IMR-90 (cell line): ENCODE data around the gene DAB1. TPM values are rescaled to one million over a fixed set of nuclear protein-coding genes. Genes with fewer than 3 reads are reported as not detected.

Source experiments
- ATAC-seq: fragments of 200-7000 bp; cut with Tn5 transposase; 2 replicates; pipeline ENCODE4 v1.9.1; 2020; ENCODE audit warnings: low read depth, mild to moderate bottlenecking, moderate library complexity
- BruUV-seq: library from RNA; stranded (reverse); fragments of 400-500 nt; replicated peaks from 2 replicates; lab custom pipeline; 2021; lab: Mats Ljungman, UMichigan
- CTCF ChIA-PET: fragments of 300-600 bp; formaldehyde crosslinking; extraction: SDS; loops from one replicate; lab custom pipeline; 2021; ENCODE audit warnings: antibody characterized with exemption; lab: Yijun Ruan, JAX
- POLR2A ChIA-PET: fragments of 300-600 bp; sonication (Branson Sonifier 250); formaldehyde crosslinking; loops from one replicate; lab custom pipeline; 2022; ENCODE audit warnings: antibody characterized with exemption; ENCODE audit not compliant: unreplicated experiment; lab: Charles Lee
- DNase-seq: peaks from one replicate; pipeline ENCODE4 v3.0.0; 2013
- H2AFZ ChIP-seq: replicated peaks from 2 replicates; pipeline ENCODE3; 2013; ENCODE audit warnings: low read length, mild to moderate bottlenecking; ENCODE audit not compliant: poor library complexity
- H2AK5ac ChIP-seq: 2 replicates; pipeline ENCODE4 v1.6.1; 2013; ENCODE audit warnings: low read depth, low read length, inconsistent platforms
- H2AK9ac ChIP-seq: replicated peaks from 2 replicates; pipeline ENCODE3; 2013; ENCODE audit warnings: mild to moderate bottlenecking, low read depth, low read length, moderate library complexity; ENCODE audit not compliant: poor library complexity
- H2BK120ac ChIP-seq: 2 replicates; pipeline ENCODE4 v1.6.1; 2013; ENCODE audit warnings: low read depth, low read length, inconsistent platforms
- H2BK15ac ChIP-seq: 3 replicates; pipeline ENCODE4 v1.6.1; 2013; ENCODE audit warnings: low read depth, low read length, inconsistent platforms
- H2BK20ac ChIP-seq: 2 replicates; pipeline ENCODE4 v1.6.1; 2013; ENCODE audit warnings: low read depth, mild to moderate bottlenecking, inconsistent platforms, low read length, moderate library complexity
- H2BK5ac ChIP-seq: 2 replicates; pipeline ENCODE4 v1.6.1; 2013; ENCODE audit warnings: mild to moderate bottlenecking, low read depth, low read length, inconsistent platforms; ENCODE audit not compliant: poor library complexity, severe bottlenecking
- H3K14ac ChIP-seq: replicated peaks from 2 replicates; pipeline ENCODE4 v1.6.1; 2013; ENCODE audit warnings: low read depth, low read length, inconsistent platforms
- H3K18ac ChIP-seq: 2 replicates; pipeline ENCODE4 v1.6.1; 2013; ENCODE audit warnings: low read depth, low read length, control low read depth
- H3K23ac ChIP-seq: 2 replicates; pipeline ENCODE4 v1.6.1; 2013; ENCODE audit warnings: low read depth, low read length, inconsistent platforms
- H3K27ac ChIP-seq: 2 replicates; pipeline ENCODE4 v1.5.1; 2013; ENCODE audit warnings: mild to moderate bottlenecking, control low read depth, low read length; ENCODE audit not compliant: insufficient read depth
- H3K27me3 ChIP-seq: 2 replicates; pipeline ENCODE4 v1.6.1; 2013; ENCODE audit warnings: low read length; ENCODE audit not compliant: control insufficient read depth, insufficient read depth
- H3K36me3 ChIP-seq: 2 replicates; pipeline ENCODE4 v1.6.1; 2013; ENCODE audit warnings: low read length, mixed read lengths; ENCODE audit not compliant: control insufficient read depth, insufficient read depth
- H3K4ac ChIP-seq: 2 replicates; pipeline ENCODE4 v1.6.1; 2013; ENCODE audit warnings: low read depth, low read length, inconsistent platforms
- H3K4me1 ChIP-seq: 2 replicates; pipeline ENCODE4 v1.6.1; 2013; ENCODE audit warnings: low read length, mixed read lengths; ENCODE audit not compliant: control insufficient read depth, insufficient read depth
- H3K4me2 ChIP-seq: 2 replicates; pipeline ENCODE4 v1.6.1; 2013; ENCODE audit warnings: low read depth, mild to moderate bottlenecking, control low read depth, low read length, moderate library complexity
- H3K4me3 ChIP-seq: 2 replicates; pipeline ENCODE4 v1.5.1; 2013; ENCODE audit warnings: low read depth, mild to moderate bottlenecking, control low read depth, low read length, moderate library complexity; ENCODE audit not compliant: insufficient read depth
- H3K56ac ChIP-seq: 2 replicates; pipeline ENCODE4 v1.6.1; 2013; ENCODE audit warnings: low read length, inconsistent platforms; ENCODE audit not compliant: insufficient read depth; ENCODE audit errors: extremely low read depth
- H3K79me1 ChIP-seq, 2 experiments: 2 replicates each; pipeline ENCODE4 v1.6.1; 2013; ENCODE audit warnings: low read length in 2 of 2, inconsistent platforms in 1 of 2, low read depth in 1 of 2
- H3K9ac ChIP-seq: 2 replicates; pipeline ENCODE4 v1.6.1; 2013; ENCODE audit warnings: low read depth, low read length, control low read depth
- H3K9me1 ChIP-seq: 2 replicates; pipeline ENCODE4 v1.6.1; 2013; ENCODE audit warnings: low read length, inconsistent platforms; ENCODE audit not compliant: insufficient read depth
- H3K9me3 ChIP-seq: 2 replicates; pipeline ENCODE4 v1.6.1; 2013; ENCODE audit warnings: low read length; ENCODE audit not compliant: control insufficient read depth, insufficient read depth
- H4K20me1 ChIP-seq: 2 replicates; pipeline ENCODE4 v1.6.1; 2013; ENCODE audit warnings: low read length, inconsistent platforms; ENCODE audit not compliant: insufficient read depth
- H4K5ac ChIP-seq: 2 replicates; pipeline ENCODE4 v1.6.1; 2013; ENCODE audit warnings: mild to moderate bottlenecking, low read depth, low read length, control low read depth
- H4K8ac ChIP-seq, 2 experiments: 2 replicates each; pipeline ENCODE4 v1.6.1; 2013; ENCODE audit warnings: low read depth in 2 of 2, low read length in 2 of 2, control low read depth in 1 of 2, inconsistent platforms in 1 of 2
- H4K91ac ChIP-seq: 2 replicates; pipeline ENCODE4 v1.6.1; 2013; ENCODE audit warnings: low read depth, low read length, inconsistent platforms; ENCODE audit not compliant: insufficient read depth
- BHLHE40 ChIP-seq: fragments of 150-350 bp; IDR thresholded peaks from 2 replicates; pipeline ENCODE4 v1.6.1; 2016; ENCODE audit warnings: mild to moderate bottlenecking, low read depth, low read length
- CEBPB ChIP-seq: IDR thresholded peaks from 2 replicates; pipeline ENCODE4 v1.6.1; 2012; ENCODE audit warnings: low read depth, low read length, improper control_type of control experiment
- CTCF ChIP-seq: conservative IDR thresholded peaks from 2 replicates; pipeline ENCODE4 v1.5.1; 2012; ENCODE audit warnings: mild to moderate bottlenecking, low read depth, low read length, improper control_type of control experiment
- POLR2A ChIP-seq: IDR thresholded peaks from 2 replicates; pipeline ENCODE4 v1.6.1; 2012; ENCODE audit warnings: mild to moderate bottlenecking, low read depth, low read length
- RCOR1 ChIP-seq: IDR thresholded peaks from 2 replicates; pipeline ENCODE4 v1.6.1; 2012; ENCODE audit warnings: mild to moderate bottlenecking, low read length, improper control_type of control experiment; ENCODE audit not compliant: insufficient replicate concordance
- WGBS, 2 experiments: methylation state at CpG; one replicate each; pipeline versions ENCODE4 v1.1.5 to v1.1.7; 2013; ENCODE audit warnings: missing lambda C conversion rate in 2 of 2; ENCODE audit not compliant: insufficient read length in 1 of 2; ENCODE audit errors: extremely low coverage in 2 of 2; 5-methylcytosine and 5-hydroxymethylcytosine counted together
- dilution Hi-C: fragments of 300-500 bp; cut with HindIII; formaldehyde crosslinking; loops from one replicate; pipeline ENCODE4 v1.14.3; 2018; ENCODE audit warnings: low sequenced_read_pairs; ENCODE audit not compliant: unreplicated experiment
- in situ Hi-C: fragments of 300-500 bp; cut with MboI; formaldehyde crosslinking; loops from 3 replicates; pipeline ENCODE4 v1.14.3; 2019; ENCODE audit warnings: low sequenced_read_pairs, inconsistent platforms, mixed read lengths
- intact Hi-C: fragments of 100-400 bp; cut with micrococcal nuclease; formaldehyde crosslinking; loops from 2 replicates; pipeline ENCODE4 v1.10.0; 2022
- polyA plus RNA-seq, 3 experiments: library from polyadenylated mRNA; depleted of rRNA; stranded (reverse); fragments of >200 nt; gene quantifications; 2 replicates each; pipeline ENCODE4 v1.2.3, GENCODE V29; 2012; ENCODE audit warnings: low replicate concordance in 1 of 3
- total RNA-seq: library from RNA; depleted of rRNA; stranded (reverse); fragments of >200 nt; gene quantifications from 2 replicates; pipeline ENCODE4 v1.2.3, GENCODE V29; 2012
- TF ChIP-seq, protein P1 (sequence below): fragments of 150-350 bp; IDR thresholded peaks from 2 replicates; pipeline ENCODE4 v1.6.1; 2016; ENCODE audit warnings: low read depth, mild to moderate bottlenecking, low read length, moderate library complexity, borderline replicate concordance

Gene DAB1
- total and polyA plus RNA-seq, 2 of the 4 experiments (the other 2 are of a cell fraction) = 0.18 to 0.41 TPM

GRCh38 chr1:57400048-57400447, 23.8 kb downstream of the DAB1 start:
- no peaks in the 10 kb centered on the region for H3K79me1 ChIP-seq
- H2BK120ac ChIP-seq = no peak overlapping the region
- in situ Hi-C loops (no loop called here), intact Hi-C loops (no loop called here), dilution Hi-C loops (no loop called here)
- H4K20me1 ChIP-seq = no peaks in the 10 kb centered on the region
- no peak overlapping the region for H2BK15ac ChIP-seq
- no peak overlapping the region for H4K8ac ChIP-seq
- H3K4me1 ChIP-seq = no peaks in the 10 kb centered on the region; the same call in 1 of the 2 replicates
- ATAC-seq = no peak
- no peak overlapping the region for H3K14ac ChIP-seq
- no peak overlapping the region for H3K4me2 ChIP-seq
- no peak for DNase-seq
- H2AK5ac ChIP-seq = no peak overlapping the region
- no TSS peak for BruUV-seq
- H3K9me1 ChIP-seq = no peaks in the 10 kb centered on the region
- H3K9me3 ChIP-seq = no peaks in the 10 kb centered on the region
- no peaks in the 10 kb centered on the region for H3K36me3 ChIP-seq
- no peak overlapping the region for H4K91ac ChIP-seq
- no peaks in the 10 kb centered on the region for H3K27me3 ChIP-seq
- TF ChIP-seq POLR2A (no peak), CTCF (no peak), BHLHE40 (no peak), RCOR1 (no peak), CEBPB (no peak)
- TF ChIP-seq, protein P1, sequence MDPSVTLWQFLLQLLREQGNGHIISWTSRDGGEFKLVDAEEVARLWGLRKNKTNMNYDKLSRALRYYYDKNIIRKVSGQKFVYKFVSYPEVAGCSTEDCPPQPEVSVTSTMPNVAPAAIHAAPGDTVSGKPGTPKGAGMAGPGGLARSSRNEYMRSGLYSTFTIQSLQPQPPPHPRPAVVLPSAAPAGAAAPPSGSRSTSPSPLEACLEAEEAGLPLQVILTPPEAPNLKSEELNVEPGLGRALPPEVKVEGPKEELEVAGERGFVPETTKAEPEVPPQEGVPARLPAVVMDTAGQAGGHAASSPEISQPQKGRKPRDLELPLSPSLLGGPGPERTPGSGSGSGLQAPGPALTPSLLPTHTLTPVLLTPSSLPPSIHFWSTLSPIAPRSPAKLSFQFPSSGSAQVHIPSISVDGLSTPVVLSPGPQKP = no peak
- no peak overlapping the region for H2AFZ ChIP-seq
- H3K27ac ChIP-seq = no peak overlapping the region
- no peak overlapping the region for H2BK20ac ChIP-seq
- no peak overlapping the region for H3K56ac ChIP-seq
- H2BK5ac ChIP-seq = no peak overlapping the region
- H3K4ac ChIP-seq = no peak overlapping the region
- CTCF ChIA-PET = interaction anchor here (0.7 kb wide), 1 partner anchor 75 kb away, joined by 4 read pairs; no protein-coding TSS in a partner anchor
- POLR2A ChIA-PET = no interaction called here
- no peak overlapping the region for H2AK9ac ChIP-seq
- no CpG with 5 or more reads among the region's 5 CpGs for WGBS, 2 experiments
- H3K9ac ChIP-seq = no peak overlapping the region
- H3K23ac ChIP-seq = no peak overlapping the region
- no peak overlapping the region for H3K4me3 ChIP-seq
- no peak overlapping the region for H3K18ac ChIP-seq
- no peak overlapping the region for H4K5ac ChIP-seq
